NCI-H510A treated with DMSO at 0.1 percent for 48 hours (cell line): ENCODE results near the gene KLHL17.
A peak's percentile ranks its signal among the peaks of the same experiment; 100 is the strongest.
"Not testable (repeated sequence)": the region's sequence is repeated elsewhere in the genome, so short reads cannot be mapped to it uniquely, and the experiment has no call there.

Source experiments
- DNase-seq: peaks from one replicate; lab custom pipeline; 2025; lab: John Stamatoyannopoulos, UW

Gene KLHL17

DNA sequence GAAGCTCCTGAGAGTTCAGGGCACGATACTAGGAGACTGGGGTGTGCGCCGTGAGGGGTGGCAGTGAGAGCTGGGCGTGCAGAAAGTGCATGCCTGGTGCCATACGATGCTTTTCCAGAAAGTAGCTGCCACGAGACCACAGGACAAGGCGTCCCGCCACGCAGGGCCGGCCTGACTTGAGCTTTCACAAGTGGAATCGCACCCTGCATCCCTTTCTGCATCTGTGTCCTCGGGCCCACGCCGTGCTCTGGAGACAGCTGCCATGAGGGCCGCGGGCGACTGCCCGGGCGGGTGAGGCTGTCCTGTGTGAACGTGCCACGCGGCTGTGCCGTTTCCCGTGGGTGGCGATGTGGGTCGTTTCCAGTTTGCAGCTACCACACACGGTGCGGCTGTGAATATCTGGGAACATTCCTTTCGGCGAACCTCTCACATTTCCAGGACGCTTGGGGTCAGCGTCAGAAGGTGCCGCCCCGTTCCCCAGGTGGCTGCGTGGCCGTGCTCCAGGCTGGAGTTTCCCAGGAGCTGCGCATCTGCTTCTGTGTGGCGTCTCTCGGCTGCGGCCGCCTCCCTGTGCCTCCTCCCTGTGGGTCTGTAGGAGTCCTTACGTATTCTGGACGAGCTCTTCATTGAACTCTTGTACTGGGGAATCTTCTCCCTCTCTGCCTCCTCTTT lies 22.5 kb downstream of the KLHL17 start:
- DNase-seq, result no peak

DNA sequence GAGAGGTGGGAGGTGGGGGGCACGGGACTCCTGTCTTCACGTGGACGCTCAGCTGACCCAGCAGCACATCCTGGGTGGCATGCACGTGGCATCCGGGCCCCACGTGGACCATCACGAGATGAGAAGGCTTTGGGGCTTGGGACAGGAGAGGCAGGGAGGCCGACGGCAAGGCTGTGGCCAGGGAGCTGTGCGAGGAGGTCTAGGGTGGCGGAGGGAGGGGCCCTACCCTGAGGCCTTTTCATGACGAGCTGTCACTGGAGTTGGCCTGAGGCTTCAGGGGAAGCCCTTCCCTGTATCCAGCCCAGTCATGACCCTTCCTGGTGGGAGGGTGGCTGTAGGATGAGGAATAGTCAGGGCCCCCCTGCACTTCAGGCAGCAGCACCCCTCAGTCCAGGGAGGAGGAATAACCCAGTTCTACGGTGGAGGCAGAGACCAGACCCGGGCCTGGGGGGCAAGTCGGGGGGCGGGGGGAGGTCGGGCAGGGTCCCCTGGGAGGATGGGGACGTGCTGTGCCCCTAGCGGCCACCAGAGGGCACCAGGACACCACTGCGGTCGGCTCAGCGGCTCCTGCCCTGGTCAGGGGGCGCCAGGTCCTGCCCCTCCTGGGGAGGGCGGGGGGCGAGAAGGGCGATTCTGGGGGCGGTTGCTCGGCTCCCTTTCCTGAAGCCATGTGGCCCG lies 23.6 kb downstream of the KLHL17 start:
- peak; percentile 69 for DNase-seq

DNA sequence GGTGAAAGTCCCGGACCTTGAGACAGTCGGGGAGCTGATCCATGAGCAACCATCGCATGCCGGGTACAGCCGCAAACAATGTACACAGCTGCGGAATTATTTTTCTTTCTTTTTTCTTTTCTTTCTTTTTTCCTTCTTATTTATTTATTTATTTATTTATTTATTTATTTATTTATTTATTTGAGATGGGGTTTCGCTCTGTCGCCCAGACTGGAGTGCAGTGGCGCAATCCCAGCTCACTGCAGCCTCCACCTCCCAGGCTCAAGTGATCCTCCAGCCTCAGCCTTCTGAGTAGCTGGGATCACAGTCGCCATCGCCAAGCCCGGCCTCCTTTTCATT lies 24.1 kb downstream of the KLHL17 start:
- DNase-seq, result no peak

DNA sequence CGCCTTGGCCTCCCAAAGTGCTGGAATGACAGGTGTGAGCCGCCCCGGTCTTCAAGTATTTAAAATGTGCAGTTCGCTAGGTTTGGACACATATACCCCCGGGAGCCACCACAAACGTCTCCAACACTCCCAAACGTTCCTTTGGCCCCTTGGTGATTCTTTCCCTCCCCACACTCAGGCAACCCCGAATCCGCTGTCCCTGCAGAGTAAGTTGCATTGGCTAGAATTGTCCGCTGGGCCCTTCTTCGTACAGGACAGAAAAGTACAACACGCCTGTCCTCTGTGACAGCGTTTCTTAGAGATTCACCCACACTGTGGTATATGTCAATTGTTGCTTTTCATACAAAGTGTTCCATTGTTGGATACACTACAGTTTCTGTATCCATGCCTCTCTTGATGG lies 24.7 kb downstream of the KLHL17 start:
- DNase-seq, result no peak

DNA sequence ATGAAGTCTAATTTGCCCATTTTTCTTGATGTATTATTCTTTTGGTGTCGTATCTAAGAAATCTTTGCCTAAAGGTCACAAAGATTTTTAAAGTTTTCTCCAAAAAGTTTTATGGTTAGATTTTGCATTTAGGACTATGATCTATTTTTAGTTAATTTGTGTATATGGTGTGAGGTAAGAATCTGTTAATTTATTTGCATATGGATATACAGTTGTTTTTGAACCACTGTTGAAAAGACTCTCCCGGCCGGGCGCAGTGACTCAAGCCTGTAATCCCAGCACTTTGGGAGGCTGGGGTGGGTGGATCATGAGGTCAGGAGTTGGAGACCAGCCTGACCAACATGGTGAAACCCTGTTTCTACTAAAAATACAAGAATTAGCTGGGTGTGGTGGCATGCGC lies 27.7 kb downstream of the KLHL17 start:
- DNase-seq, result not testable (repeated sequence)

DNA sequence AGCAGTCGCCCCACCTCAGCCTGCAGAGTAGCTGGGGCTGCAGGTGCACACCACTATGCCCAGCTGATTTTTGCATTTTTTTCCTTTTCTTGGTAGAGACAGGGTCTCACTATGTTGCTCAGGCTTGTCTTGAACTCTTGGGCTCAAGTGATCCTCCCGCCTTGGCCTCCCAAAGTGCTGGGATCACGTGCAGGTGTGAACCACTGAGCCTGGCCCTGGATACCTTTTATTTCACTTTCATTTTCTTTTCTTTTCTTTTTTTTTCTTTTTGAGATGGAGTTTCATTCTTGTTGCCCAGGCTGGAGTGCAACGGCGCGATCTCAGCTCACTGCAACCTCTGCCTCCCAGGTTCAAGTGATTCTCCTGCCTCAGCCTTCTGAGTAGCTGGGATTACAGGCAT lies 30.9 kb downstream of the KLHL17 start:
- not testable (repeated sequence) for DNase-seq

DNA sequence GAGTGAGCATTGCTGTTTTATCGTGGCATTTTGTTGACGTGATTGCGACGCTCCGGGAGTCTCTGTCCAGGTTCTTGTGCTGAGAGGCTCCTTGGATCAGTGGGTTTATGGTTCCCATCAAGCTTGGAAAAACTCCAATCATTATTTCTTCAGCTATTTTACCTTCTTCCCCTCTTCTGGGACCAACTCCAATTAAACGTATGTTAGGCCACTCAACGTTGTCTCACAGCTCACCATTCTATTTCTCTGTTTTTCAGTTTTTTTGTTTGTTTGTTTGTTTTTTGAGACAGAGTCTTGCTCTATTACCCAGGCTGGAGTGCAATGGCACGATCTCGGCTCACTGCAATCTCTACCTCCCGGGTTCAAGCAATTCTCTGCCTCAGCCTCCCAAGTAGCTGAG lies 31.5 kb downstream of the KLHL17 start:
- DNase-seq, result no peak

DNA sequence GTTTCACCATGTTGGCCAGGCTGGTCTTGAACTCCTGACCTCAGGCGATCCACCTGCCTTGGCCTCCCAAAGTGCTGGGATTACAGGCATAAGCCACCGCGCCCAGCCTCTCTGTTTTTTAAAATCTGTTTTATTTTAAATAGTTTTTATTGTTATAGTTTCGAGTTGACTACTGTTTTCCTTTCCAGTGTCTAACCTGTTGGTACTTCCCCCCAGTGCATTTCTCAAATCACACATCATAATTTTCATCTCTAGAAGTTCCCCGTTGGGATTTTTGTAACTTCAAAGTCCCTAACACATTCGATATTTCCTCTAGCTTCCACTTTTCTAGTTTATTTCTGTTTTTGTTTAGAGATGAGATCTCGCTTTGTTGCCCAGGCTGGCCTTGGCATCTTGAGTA lies 32.0 kb downstream of the KLHL17 start:
- DNase-seq, result no peak

DNA sequence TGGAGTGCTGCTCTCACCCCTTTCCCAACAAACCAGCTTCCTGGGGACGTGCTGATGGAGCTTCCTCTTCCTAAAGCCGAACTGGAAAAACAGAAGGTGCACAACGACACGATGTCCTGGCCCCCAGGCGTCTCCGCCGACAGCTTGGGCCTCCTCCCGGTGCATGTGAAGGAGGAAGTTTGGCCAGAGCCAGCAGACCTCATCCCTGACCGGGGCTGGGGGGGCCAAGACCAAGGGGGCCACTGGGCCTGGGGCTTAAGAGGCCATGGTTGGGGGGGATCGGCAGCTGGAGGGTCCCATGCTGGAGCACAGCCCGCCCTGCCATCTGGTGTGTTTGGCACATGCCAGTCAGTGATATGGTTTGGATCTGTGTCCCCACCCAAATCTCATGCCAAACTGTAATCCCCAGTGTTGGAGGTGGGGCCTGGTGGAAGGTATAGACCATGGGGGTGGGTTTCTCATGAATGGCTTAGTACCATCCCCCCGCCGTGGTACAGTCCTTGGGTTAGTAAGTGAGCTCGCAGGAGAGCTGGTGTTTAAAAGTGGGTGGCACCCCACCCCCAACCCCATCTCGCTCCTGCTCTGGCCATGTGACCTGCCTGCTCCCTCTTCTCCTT lies 33.1 kb downstream of the KLHL17 start:
- DNase-seq, result no peak

DNA sequence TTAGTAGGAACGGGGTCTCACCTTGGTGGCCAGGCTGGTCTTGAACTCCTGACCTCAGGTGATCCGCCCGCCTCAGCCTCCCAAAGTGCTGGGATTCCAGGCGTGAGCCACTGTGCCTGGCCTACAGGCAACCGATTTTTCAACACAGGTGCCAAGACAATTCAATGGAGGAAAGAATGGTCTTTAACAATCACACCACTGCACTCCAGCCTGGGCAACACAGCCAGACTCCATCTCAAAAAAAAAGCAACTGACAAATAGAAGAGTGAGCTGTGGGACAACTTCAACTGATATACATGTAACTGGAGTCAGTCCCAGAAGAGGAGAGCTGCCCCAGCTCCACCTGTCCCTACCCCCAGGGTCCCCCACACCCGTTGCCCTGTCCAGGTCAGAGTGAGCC lies 34.2 kb downstream of the KLHL17 start:
- not testable (repeated sequence) for DNase-seq

DNA sequence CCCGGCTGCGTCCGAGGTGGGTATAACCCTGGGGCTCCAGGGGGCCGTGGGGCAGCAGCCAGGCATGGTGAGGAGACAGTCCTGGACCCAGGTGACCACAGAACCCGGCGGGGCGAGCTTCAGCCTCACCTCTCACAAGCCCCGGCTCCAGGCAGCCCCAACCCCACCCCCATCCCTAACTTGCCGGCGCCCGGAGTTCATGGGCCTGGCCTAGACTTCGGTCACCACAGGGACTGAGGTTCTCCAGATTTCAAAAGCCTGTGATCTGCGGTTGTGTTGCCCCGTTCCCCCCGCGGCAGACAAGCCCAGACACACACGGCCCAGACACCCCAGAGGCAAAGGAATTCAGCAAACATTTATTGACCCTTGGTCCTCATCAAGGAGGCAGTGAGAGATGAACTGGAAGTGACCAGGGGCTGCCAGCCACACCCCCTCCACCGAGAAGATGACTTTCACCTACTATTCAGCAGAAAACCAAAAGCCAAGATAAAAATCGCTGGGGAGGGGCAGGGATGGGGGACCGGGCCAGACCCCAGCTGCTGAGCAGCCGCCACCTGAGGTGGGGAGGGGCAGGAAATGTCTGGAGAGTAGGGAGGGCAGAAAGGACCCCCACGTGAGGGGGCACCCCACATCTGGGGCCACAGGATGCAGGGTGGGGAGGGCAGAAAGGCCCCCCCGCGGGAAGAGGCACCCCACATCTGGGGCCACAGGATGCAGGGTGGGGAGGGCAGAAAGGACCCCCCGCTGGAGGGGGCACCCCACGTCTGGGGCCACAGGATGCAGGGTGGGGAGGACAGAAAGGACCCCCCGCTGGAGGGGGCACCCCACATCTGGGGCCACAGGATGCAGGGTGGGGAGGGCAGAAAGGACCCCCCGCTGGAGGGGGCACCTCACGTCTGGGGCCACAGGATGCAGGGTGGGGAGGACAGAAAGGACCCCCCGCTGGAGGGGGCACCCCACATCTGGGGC lies 35.6 kb downstream of the KLHL17 start:
- no peak for DNase-seq

DNA sequence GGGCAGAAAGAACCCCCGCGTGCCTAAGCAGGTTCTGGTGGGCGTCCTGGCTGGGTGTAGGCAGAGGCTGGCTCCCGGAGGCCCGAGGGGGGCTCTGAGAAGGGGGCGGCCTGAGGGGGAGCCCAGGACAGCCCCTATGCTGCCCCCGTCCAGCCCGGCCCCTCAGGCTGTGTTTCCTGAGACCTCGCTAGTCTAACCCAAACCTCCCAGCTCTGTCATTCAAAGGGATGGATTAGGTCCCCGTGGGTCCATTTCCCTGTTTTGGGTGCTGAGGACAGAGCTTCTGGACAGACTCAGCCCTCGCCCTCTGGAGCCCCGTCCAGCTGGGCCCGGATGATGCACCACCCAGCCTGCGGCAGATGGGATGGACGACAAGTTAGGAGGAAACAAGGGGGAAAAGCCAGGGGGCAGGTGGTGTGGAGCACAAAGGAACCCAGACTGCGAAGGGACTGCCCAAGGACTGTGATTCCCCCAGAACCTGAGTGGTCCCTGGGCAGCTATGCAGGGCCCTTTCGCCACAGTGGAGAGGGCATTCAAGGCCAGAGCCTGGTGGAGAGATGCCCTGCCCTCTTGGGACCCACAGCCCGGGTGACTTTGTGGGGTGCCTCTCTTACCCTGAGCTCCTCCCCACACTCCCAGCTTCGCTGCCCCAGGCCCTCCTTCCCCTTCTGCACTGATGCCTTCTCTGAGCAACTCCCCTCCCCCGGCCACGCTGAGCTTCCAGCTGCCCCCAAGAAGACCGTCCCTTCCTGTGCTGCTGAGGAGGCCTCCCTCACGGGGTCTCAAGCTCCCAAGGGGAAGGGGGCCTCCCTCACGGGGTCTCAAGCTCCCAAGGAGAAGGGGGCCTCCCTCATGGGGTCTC lies 36.7 kb downstream of the KLHL17 start:
- no peak for DNase-seq

DNA sequence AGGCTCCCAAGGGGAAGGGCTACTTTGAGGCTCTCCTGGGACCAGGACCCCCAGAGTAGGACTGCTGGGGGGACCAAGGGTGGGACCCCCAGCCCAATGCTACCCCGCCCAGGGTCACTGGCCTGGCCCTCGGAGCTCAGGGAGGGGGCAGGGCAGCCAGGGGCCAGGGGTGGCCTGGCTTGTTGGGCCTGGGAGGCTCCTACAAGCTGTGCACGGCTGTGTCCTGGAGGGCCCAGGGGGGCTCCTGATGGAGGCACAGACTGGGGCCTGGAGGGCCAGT lies 37.3 kb downstream of the KLHL17 start:
- DNase-seq, result no peak

DNA sequence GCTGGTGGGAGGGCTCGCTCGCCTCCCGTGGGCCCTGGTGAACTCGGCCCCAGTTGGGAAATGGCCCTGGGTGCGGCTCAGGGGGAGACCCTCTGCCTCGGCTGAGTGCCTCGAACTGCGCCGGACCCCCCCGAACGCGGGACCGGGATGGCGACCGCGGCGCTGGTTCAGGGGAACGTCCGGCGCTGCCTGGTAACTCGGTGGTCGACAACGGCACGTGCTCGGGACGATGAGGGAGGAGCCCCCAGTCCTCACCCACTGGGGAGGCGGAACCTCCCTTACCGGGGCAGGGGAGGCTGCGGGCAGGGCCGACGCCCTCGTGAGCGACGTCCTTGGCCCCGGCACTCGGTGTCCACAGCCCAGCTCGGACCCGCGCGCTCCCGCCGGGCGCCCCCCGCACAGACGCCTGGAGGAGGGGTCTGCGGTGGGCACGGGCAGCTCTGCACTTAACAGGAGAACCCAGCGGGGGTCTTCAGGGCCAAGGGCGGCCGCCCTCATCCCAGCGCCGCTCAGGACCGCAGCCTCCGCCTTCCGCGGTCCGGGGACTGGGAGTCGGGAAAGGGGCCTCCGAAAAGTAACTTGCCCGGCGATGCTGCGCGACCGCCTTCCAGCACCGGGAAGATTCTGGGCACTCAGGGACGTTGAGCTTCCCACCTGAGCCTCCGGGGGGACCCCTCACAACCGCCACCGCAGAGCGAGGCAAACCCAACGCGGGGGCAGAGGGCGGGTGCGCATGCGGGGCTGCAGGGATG lies 37.8 kb downstream of the KLHL17 start:
- no peak for DNase-seq

DNA sequence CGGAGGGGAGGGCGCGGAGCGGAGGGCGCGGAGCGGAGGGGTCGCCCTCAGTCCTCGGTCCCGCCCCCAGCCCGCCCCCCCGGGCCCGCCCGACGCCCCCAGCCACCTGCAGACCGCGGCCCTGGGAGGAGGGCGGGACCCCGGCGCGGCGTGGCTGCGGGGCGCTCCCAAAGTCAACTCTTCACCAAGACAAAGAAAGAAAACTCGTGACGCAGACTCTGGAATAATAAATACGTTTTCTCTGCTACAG lies 38.3 kb downstream of the KLHL17 start:
- no peak for DNase-seq

DNA sequence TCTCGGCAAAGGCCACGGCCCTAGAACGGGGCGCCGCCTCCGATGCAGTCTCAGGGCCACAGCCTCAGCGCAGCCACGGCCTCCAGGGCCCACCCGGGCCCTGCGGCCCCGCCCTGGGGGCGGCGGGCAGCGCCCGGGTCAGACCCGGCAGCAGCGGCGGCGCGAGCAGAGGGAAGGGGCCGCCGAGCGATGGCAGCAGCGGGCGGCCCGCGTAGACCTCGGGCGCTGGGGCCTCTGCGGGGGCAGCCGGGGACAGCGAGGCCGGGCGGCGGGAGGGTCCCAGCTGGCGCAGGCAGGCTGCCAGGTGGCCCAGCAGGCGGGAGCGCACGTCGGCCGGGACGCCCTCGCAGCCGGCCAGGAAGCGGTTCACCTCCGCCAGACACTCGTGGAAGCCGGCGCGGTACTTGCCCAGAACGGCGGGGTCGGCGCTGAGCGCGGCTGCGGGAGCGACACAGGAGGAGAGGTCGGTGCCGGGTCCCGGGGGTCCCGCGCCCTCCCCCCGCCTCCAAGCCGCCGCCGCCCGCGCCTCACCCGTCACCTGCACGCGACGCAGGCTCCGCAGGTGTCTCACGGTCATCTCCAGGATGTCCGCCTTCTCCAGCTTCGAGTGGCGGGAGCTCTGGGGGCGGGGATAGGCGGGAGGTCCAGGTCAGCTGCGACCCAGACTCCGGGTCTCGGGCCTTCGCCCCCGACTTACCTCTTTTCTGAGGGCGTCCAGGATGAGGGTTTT lies 38.8 kb downstream of the KLHL17 start:
- peak; percentile 37 for DNase-seq

DNA sequence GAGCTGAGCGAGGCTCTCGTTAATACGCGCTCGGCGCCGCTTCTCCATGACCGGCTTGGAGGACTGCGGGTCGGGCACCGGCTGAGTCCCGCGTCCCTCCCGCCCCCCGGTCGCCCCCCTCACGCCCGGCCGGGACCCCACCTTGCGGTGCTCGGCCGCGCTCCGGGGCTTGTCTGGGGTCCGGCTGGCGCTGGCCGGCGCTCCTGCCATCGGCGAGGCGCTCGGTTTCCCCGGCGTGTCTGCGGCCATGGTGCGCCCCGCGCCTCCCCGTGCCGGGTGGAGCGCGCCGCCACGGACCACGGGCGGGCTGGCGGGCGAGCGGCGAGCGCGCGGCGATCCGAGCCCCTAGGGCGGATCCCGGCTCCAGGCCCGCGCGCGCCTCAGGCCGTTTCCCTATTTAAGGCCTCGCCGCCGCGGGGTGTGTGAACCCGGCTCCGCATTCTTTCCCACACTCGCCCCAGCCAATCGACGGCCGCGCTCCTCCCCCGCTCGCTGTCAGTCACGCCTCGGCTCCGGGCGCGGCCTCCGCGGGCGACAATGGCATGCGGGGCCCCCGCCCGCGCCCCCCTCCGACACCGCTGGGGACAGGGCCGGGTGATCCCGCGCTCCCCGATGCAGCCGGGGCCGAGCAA lies 39.5 kb downstream of the KLHL17 start, which contains the start of gene HES4:
Gene HES4 (minus strand): TSS at position 373 of the 632 bp plus-strand sequence. CDS start 124 bp downstream, at position 249.
- DNase-seq, result peak; percentile 94

DNA sequence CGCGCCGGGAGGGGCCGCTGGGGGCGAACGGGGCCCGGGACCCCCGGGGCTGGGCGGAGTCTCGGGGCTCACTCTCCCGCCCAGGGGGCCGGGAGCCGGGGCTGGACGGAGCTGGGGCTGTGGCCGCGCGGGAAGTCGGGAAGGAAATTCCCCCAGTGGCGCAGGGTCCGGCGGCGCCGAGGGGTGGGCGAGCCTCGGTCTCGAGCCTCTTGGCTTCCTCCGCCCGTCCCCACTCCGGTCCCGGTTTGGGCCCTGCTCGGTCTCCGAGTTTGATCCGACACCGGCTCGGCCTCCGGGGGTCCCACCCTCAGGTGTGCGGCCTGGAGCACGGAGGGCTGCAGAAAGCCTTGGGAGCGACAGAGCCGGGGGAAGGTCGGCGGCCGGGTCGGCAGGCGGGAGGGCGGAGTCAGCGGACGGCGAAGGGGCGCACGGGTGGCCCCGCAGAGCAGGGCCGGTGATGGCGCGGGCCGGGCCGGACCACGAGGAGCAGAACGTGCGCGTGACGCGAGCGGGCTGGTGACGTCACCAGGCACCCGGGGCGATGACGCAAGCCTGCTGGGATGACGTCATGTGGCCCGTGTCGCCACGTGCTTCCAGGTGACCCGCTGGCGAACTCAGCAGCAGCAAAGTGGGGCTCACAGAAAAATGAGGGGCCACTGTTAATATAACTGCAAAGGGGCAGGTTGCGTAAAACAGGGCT lies 40.1 kb downstream of the KLHL17 start:
- peak; percentile 86 for DNase-seq

DNA sequence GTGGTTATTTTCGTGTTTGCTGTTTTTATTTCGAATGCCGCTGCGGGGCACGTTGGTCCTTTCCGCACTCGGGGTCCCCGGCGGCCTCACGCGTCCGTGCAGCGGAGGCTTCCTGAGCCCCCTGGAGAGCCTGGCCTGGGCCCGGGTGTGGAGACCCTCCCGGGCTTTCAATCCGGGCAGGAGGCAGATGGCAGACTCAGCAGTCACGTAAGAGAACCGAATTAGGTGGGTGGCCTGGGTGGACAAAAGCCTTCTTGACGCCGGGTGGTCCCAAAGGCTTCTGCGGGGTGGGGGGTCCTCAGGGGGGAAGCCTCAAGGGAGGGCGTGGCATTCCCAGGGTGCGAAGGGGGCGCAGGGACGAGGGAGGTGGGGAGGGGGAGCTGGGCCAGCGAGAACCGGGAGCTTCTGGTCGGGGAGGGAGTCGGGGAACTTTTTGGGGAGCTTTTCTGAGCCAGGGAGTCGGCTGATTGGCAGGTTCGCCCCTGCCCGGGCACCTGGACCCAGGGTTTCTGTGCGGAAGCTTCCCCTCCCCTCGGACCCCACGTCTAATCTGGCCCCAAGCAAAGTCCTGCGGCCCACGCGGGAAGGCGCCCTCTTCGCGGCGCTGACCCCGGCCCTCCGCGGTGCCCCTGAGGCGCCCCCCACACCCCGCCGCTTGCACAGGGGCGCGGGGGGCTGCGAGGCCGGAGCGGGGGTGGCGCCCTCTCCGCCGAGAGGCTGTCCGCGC lies 40.8 kb downstream of the KLHL17 start:
- no peak for DNase-seq
